Subcutaneous adipose tissue (tissue), 4 donors: ENCODE results near the gene CNDP1. TPM values are rescaled to one million over a fixed set of nuclear protein-coding genes. Genes with fewer than 3 reads are reported as not detected.

Experiments
- CTCF ChIP-seq: fragments of 450-650 bp; IDR thresholded peaks from one replicate; pipeline ENCODE4 v1.5.1; 2016; ENCODE audit warnings: low read depth, mild to moderate bottlenecking, control low read depth, antibody characterized with exemption, moderate library complexity
- total RNA-seq, 4 donors: library from RNA; depleted of rRNA; stranded (reverse); fragments of >200 nt; gene quantifications; one replicate each; pipeline ENCODE4 v1.1.0, GENCODE V29; 2016

The CNDP1 gene
- total RNA-seq, 4 donors from 2014 or later: 1.1 TPM; not detected in 3

GRCh38 chr18:74610051-74610615 lies 75.8 kb downstream of the CNDP1 start:
- TF ChIP-seq CTCF: no peak

GRCh38 chr18:74610860-74611259 lies 76.6 kb downstream of the CNDP1 start:
- TF ChIP-seq CTCF: no peak

- no peak for TF ChIP-seq CTCF
These were observed 77.5 kb downstream of the CNDP1 start for GRCh38 chr18:74611765-74612164.

GRCh38 chr18:74613381-74613780 lies 79.1 kb downstream of the CNDP1 start:
- no peak for TF ChIP-seq CTCF

GRCh38 chr18:74616494-74616893 lies 82.2 kb downstream of the CNDP1 start:
- no peak for TF ChIP-seq CTCF

- TF ChIP-seq CTCF: no peak
These were observed 83.2 kb downstream of the CNDP1 start for GRCh38 chr18:74617486-74617885.

GRCh38 chr18:74622072-74622471 lies 87.8 kb downstream of the CNDP1 start:
- TF ChIP-seq CTCF: no peak
